IMR-90 (cell line): ENCODE measurements around the gene INPP5A.

Experiments
- BHLHE40 ChIP-seq: fragments of 150-350 bp; IDR thresholded peaks from 2 replicates; pipeline ENCODE4 v1.6.1; 2016; ENCODE audit warnings: mild to moderate bottlenecking, low read depth, low read length
- CHD1 ChIP-seq: IDR thresholded peaks from 2 replicates; pipeline ENCODE4 v1.6.1; 2012; ENCODE audit warnings: low read depth, low read length, improper control_type of control experiment
- CTCF ChIP-seq: conservative IDR thresholded peaks from 2 replicates; pipeline ENCODE4 v1.5.1; 2012; ENCODE audit warnings: mild to moderate bottlenecking, low read depth, low read length, improper control_type of control experiment
- FOS ChIP-seq: fragments of 150-350 bp; IDR thresholded peaks from 2 replicates; pipeline ENCODE4 v1.6.1; 2016; ENCODE audit warnings: low read depth, low read length
- MAZ ChIP-seq: IDR thresholded peaks from 2 replicates; pipeline ENCODE4 v1.6.1; 2012; ENCODE audit warnings: low read depth, mild to moderate bottlenecking, low read length, improper control_type of control experiment, moderate library complexity, borderline replicate concordance
- MXI1 ChIP-seq: IDR thresholded peaks from 2 replicates; pipeline ENCODE4 v1.6.1; 2012; ENCODE audit warnings: low read depth, mild to moderate bottlenecking, low read length, moderate library complexity, borderline replicate concordance
- POLR2A ChIP-seq: IDR thresholded peaks from 2 replicates; pipeline ENCODE4 v1.6.1; 2012; ENCODE audit warnings: mild to moderate bottlenecking, low read depth, low read length
- RAD21 ChIP-seq: IDR thresholded peaks from 2 replicates; pipeline ENCODE4 v1.6.1; 2012; ENCODE audit warnings: low read length, improper control_type of control experiment
- RCOR1 ChIP-seq: IDR thresholded peaks from 2 replicates; pipeline ENCODE4 v1.6.1; 2012; ENCODE audit warnings: mild to moderate bottlenecking, low read length, improper control_type of control experiment; ENCODE audit not compliant: insufficient replicate concordance
- RFX5 ChIP-seq: IDR thresholded peaks from 2 replicates; pipeline ENCODE4 v1.8.0; 2012; ENCODE audit warnings: low read depth, mild to moderate bottlenecking, low read length, moderate library complexity
- SMC3 ChIP-seq: fragments of 150-350 bp; IDR thresholded peaks from 2 replicates; pipeline ENCODE4 v1.6.1; 2016; ENCODE audit warnings: low read depth, mild to moderate bottlenecking, antibody characterized with exemption, low read length, moderate library complexity

- no peak for TF ChIP-seq CTCF
- no peak for TF ChIP-seq MAZ
- no peak for TF ChIP-seq RCOR1
- TF ChIP-seq SMC3 = no peak
- no peak for TF ChIP-seq BHLHE40
- TF ChIP-seq RAD21 = no peak
- TF ChIP-seq MXI1 = no peak
- no peak for TF ChIP-seq POLR2A
- no peak for TF ChIP-seq CHD1
- no peak for TF ChIP-seq FOS
- no peak for TF ChIP-seq RFX5
These were observed 273.5 kb downstream of the INPP5A start for GRCh38 chr10:132810807-132811700.
